GM19025 (cell line): ENCODE measurements around the gene VPREB1.
"Not testable (repeated sequence)": the region's sequence is repeated elsewhere in the genome, so short reads cannot be mapped to it uniquely, and the experiment has no call there.

Source experiments
- ATAC-seq: cut with Tn5 transposase; IDR thresholded peaks from one replicate; pipeline ENCODE4 v1.9.1; 2021; ENCODE audit warnings: mild to moderate bottlenecking, low read depth, moderate library complexity; ENCODE audit not compliant: unreplicated experiment

The VPREB1 gene

DNA sequence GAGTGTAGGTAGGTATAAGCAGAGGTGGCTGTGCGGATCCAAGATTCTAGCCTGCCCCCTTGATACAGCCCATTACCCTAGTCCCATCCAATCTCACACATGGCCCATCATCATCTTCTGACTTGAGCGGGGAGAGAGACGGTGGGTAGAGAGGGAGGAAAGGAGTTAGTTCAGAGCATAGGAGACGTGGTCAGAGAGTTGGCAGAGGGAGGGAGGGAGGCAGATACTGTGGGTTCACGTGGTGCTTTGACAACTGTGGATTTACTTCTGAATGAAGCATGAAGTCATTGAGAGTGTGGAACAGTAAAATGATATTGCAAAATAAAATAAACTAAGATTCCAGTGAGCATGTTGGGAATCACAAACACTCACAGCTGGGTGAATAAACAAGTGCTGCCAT lies 31.4 kb upstream of the VPREB1 start:
- ATAC-seq = no peak

DNA sequence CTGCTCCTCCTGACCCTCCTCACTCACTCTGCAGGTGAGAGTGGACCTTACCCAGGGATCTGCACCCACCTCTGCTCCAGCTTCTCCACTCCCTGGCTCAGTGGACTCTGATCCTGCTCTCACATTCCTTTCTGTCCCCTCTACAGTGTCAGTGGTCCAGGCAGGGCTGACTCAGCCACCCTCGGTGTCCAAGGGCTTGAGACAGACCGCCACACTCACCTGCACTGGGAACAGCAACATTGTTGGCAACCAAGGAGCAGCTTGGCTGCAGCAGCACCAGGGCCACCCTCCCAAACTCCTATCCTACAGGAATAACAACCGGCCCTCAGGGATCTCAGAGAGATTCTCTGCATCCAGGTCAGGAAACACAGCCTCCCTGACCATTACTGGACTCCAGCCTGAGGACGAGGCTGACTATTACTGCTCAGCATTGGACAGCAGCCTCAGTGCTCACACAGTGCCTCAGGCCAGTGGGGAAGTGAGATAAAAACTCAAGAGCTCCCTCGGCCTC lies 29.7 kb upstream of the VPREB1 start:
- no peak for ATAC-seq

DNA sequence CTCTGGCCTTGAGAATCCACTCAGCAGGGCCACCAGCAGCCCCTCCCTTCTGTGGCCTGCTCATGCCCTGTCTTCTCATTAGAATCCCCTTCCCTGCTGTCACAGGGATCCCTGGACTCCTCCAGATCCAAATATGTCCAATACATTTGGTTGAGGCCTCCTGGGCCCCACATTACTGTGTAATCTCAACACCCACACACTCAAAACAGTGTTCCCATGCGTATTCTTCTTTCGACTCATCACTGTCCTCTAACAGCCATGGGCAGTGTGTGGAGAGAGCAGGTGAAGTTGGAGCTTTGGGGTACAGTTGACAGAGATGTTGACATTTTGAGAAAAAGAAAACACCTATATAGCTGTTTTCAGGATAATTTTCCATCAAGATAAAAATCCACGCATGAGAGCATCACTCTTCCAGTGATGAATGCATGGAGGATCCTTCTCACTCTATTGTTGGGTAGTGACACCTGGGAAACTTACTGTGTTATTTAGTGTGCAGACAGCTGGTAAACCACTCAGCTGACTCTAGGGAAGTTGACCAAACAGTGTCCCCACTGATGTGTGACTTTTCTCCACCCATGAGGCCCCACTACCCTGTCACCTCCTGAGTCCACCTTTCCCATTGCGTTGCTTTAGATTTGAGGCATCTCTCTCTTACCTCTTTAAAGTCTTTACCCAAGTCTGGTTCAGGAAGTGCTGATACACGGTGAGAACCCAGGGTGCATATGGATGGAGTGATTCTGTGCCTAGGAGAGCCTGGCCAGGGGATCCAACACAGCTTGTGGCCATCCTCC lies 28.7 kb upstream of the VPREB1 start:
- no peak for ATAC-seq

DNA sequence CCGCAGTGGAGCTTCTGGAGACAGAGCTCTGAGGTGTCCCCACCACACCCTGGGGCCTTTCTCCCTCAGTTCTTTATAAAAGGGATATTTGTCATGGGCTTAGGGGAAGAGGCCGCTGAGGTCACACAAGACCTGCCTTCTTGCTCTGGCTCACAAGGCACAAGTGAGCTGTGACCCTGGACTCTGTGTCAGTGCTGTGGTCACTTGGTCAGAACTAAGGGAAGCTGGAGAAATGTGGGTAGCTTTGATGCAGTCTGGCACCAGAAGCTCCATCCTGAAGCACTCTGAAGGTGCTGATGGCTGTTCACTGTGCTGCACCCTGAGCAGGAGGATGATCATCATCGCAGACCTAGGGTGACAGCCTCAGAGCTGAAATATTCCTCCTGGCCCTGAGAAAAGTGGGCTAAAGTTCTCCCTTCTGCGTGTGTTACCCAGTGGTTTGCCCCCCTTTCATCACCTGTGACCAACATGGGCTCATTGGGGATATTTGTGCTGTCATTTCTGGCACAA lies 28.1 kb upstream of the VPREB1 start:
- no peak for ATAC-seq

DNA sequence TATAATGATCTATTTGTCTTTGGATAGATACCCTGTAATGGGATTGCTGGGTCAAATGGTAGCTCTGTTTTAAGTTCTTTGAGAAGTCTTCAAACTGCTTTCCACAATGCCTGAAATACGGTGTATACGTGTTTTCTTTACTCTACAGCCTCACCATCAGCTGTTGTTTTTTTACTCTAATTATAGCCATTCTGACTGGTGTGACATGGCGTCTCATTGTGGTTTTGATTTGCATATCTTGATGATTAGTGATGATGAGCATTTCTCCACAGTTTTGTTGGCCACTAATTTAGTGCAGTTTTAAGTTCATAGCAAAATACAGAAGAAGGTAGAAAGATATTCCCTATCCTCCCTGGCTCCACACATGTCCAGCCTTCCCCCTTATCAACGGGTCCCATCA lies 26.3 kb upstream of the VPREB1 start:
- ATAC-seq = no peak

DNA sequence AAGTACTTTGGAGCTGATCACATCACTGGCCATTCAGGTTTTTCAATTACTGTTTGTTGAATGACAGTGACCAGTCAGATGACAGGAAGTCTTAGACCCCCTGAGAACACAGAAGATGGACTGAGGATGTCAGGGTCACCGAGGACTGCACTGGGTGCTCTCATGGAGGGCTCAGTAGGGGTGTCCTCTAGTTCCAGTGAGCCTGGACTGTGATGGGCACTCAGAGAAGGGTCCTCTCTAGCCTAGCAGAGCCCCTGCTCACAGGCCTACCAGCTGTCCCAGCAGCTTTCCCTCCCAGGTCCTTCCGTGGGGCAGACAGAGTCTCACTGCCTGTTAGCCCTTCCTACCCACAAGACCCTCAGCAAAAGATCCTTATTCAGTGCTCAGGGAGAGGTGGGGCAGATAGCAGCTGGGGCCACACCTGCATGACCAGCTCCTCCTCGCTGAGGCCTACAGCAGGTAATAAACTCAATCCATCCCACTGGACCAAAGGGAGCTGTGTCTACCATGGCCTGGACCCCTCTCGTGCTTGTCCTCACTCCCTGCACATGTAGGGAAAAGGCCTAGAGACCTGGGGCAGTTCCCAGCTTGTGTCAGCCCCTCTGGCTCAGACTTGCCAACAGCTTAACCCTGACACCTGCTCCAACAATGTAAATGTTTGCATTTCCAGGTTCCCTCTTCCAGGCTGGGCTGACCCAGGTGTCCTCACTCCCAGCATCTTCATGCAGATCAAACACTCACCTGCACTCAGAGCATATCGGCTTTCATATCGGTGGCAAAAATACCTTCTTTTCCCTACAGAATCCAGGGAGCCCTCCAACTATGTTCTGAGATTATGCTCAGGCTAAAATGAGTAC lies 25.2 kb upstream of the VPREB1 start:
- ATAC-seq = no peak

DNA sequence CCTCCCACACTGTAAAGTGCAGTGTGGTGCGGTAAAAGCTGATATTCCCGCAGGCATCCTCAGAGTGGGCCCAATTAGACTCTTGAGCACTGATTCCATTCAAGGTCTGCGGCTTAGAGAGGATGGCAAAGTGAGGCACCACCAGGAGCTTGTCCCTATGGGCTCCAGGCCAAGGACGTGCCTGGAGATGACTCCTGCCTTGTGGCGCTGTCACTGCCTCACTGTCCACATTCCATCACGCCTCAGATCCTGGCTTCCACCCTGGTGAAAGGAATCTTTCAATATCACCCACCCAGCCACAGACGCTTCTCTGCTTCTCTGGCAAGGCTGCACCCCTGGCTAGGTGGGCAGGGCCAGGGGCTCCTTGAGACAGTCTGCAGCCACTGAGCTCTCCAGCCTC lies 23.5 kb upstream of the VPREB1 start:
- ATAC-seq = not testable (repeated sequence)

DNA sequence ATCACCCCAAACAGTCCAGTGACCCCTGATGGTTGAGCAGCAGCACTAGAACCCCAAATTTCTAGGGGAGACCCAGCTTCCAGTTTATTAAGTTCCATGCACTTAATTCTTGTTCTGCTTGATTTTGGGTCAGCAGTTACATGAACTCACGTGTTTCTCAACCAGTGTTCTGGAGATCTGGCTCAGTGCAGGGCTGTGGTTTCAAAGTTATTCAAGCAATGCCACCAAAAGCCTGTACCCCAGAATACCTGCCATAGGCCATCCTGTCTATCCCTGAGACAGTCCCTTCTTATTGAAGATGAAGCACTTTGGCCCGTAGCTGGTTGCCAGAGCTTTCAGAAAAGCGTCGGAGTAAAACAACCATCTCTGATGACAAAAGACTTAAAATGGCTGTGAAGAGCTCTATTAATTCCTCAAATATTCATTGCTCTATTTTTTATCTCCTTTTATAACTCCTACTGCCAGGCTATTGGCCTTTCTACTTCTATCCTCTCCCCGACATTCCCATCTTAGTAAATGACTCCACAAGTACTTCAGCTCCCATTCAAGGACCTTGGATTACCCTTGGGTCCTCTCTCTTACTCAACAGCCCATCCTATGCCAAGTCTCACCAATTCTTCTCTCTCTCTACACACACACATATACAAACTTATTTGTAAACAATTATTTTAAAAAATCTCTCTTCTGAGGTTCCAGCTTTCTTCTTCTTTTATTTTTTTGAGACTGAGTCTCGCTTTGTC lies 18.0 kb upstream of the VPREB1 start:
- ATAC-seq = no peak

DNA sequence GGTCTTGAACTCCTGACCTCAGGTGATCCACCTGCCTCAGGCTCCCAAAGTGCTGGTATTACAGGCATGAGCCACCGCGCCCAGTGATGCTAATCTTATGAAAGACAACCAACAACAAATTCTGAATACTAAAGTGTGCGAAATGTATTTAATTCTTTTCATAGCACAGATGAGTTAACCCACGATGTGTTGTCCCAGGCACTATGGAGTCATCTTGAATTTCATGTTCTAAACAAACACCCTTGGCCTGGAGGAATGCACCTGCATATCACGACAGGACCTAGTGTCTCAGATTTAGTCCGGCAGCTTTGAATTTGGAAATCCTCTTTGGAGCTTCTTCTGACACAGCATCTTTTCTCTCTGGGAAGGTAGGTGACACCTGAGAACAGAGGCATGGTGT lies 16.2 kb upstream of the VPREB1 start:
- no peak for ATAC-seq

DNA sequence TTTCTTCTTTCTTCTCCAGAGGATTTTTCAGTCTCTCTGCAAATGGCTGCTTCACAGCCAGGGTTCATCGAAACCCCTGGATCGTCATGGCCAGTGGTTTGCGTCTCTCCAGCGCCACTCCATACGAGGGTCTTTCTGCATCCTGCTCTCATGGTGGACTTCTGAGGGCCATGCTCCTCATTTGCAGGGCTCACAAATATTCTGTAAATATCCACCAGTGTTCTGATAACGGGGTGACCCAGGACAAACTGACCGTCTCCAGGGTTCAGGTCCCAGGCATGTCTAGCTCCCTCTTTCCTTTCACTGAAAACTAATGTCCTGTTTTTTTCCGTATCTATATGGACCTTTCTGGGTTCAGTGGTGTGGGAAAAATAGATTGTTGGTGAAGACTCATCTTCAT lies 15.7 kb upstream of the VPREB1 start:
- ATAC-seq = no peak

DNA sequence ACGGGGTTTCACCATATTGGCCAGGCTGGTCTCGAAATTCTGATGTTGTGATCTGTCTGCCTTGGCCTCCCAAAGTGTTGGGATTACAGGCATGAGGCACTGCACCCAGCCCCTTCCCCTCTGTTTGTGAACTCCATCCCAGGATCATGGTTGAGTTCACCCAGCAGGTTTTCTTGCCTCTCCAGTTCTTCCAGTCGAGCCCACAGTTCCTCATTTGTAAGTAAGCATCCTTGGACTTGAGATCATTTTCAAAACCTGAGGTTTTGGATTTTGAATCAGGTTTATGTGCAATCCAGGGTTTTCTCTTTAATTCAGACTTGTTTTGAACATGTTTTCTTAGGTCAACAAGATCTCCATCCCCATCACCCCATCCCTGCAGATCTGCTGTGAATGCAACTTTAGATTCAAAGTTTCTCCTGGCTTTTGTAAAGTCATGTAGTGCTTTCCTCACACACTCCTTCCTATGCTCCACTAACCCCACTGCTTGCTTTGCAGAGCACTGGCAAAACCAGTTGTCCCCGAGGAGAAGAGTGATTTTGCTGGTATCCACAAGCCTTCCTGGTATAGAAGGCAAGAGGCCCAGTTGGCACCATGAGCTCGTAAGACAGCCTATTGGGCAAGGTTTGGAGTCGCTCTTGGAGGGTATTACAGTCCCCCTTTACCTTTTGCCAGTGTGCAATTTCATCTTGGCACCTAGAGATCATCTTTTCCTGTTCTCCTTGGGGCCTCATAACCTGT lies 14.7 kb upstream of the VPREB1 start:
- ATAC-seq = no peak

DNA sequence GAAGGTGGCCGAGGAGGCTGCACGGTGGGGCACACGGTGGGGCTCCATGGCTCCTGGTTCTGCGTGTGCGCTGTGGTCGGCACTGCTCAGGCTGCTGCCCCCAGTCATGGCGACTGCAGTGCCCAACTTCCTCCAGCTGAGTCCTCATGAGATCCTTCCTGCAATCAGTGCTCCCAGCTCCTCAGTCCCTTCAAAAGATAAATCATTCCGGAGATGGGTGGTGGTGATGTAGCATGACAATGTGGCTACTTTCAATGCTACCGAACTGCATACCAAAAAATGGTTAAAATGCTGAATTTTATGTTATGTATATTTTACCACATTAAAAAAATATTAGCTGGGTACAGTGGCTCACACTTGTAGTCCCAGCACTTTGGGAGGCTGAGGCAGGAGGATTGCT lies 14.1 kb upstream of the VPREB1 start:
- no peak for ATAC-seq

DNA sequence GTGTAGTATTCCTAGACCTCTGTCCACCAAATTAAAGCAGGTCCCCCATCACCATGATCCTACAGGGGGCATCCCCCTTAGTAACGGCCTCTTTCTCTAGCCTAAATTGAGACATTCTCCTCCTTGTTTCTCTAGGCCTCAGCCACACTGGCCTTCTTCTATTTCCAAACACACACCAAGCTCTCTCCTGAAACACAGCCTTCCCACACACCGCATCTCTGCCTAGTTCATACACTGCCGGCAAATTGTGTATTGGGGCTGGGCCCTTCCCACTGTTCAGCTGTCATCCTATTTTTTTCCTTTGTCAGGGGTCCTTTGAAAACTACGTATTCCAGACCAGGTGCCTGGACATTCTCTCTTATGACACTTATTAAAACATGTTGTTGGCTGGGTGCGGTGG lies 11.5 kb upstream of the VPREB1 start:
- no peak for ATAC-seq

DNA sequence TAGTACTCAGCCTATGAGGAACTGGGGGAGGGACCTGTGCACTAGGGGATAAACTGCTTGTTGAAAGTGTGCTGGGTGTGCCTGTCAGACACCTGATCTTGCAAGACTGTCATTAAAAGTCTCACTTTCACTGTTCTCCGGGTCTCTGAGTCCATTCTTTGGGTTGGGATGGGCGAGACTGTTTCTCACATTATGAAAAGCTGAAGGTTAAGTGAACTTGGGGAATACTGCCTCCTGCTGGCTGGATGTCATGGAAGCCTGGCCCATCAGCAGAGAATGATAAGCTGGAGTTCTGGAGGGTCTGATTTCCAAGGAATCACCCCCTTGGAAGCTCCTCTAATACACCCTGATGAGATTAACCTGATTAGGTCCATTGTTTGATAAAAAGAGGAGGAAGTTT lies 9.0 kb upstream of the VPREB1 start:
- no peak for ATAC-seq

DNA sequence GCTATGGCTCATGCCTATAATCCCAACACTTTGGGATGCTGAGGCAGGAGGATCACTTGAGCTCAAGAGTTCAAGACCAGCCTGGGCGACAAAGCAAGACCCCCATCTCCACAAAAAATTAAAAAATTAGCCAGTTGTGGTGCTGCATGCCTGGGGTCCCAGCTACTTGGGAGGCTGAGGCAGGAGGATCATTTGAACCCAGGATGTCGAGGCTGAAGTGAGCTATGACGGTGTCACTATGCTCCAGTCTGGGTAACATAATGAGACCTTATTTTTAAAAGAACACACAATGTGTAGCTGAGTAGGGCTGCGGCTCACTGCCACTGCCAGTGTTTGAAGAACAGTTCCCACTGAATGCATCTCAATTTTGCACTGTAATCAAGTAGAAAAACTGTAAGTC lies 7.1 kb upstream of the VPREB1 start:
- no peak for ATAC-seq

DNA sequence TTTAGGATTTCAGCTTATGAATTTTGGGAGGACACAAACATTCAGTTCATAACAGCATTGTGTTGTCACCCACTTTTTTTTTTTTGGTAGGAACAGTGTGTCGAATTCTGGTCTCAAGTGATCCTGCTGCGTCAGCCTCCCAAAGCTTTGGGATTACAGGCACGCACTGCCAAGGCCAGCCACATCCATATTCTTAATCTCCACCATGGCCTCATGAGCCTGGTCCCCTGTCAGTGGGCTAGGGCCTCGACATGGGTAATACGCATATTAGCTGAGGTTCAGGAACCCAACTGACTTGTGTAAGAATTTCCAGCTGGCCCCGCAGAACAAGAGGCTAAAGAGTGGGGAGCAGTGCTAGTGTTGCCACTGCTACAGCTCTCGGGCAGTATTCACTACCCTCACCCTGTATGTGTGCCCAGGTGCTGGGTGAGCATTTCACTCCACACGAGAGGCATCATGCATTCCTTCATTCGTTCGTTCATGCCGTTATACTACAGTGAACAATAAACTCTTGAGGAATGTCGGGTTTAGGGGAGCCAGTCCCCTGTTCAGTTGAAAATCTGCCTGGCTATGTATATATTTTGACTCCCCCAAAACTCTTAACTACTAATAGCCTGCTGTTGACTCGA lies 5.2 kb upstream of the VPREB1 start:
- no peak for ATAC-seq

DNA sequence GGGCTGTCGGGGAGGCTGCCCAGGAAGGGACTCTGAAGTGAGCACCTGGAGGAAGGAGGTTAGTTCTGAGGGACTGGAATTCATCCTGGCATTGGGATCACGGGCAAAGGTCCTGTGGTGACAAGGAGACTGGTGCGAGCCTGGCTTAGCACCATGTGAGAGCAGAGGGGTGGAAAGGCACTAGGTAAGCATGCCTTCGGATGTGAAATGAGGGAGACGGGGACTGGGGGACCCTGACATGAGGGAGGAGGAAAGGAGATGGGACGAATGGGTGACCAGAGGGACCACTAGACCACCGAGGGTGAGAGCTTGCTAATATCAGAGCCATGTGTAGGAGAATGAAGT lies 3.1 kb upstream of the VPREB1 start:
- ATAC-seq = no peak

DNA sequence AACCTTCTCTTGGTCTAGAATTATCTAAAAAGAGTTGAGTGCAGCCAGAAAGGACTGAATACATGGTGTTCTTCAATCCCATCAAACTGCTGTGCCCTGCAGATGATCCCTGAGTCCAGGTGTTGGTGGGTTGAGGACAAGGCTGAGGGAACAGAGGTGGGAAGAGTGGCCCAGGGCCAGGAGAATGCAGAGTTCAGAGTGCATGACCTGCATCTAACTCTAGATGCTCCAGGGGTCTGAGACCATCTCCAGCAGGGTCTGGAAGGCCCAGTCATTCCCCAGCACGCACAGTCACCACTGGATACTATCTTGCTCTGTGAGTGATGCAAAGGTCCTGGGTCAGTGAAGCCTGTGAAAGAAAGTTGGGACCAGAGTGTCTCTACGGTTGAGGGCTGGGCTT lies 2.1 kb upstream of the VPREB1 start:
- ATAC-seq = no peak

DNA sequence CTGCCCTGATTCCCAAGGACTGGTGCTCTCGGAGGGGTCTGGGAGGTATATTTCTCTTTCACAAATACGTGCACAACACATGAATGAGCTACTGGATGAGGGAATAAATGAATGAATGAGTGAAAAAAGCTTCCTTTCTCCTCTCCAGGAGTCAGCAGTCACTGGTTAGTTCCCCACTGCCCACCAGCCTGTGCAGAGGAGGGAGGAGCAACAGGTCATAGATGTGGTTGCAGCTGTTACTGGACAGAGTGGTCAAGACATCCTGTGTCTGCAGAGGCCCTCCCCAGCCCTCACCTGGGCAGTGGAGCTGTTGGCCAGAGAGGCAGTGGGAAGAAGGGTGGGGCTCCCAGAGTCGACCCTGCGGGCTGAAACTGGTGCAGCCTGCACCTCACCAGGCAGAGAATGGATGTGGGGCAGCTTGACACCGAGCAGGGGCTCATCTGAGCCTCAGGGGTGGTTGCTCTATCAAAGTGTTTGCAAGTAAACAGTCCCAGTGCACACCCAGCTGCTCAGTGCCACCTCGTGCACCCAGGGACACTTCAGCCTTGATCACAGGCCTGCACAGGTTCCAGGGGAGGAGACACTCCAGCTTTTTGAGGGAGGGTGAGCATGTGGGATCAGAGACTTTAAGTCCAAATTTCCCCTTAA lies 1.4 kb upstream of the VPREB1 start:
- no peak for ATAC-seq
